Heart right ventricle (tissue), 16 donors: ENCODE data around the gene TRIM17. TPM values are rescaled to one million over a fixed set of nuclear protein-coding genes. Genes with fewer than 3 reads are reported as not detected.

Experiments used
- ATAC-seq, 8 donors: fragments of 200-7000 bp; cut with Tn5 transposase; one replicate each; pipeline ENCODE4 v1.9.1; 2020; ENCODE audit warnings: mild to moderate bottlenecking in 8 of 8, moderate library complexity in 8 of 8, moderate number of reproducible peaks in 1 of 8
- DNase-seq, 2 donors: peaks; one replicate each; pipeline ENCODE4 v3.0.0-alpha.2; 2020
- H3K27ac ChIP-seq, 10 donors: fragments of 200-600 bp; sonication (generic) in 2 of 10; one replicate each; pipeline versions ENCODE4 v1.5.0 to v1.8.0; 2020 to 2022; ENCODE audit warnings: mild to moderate bottlenecking in 3 of 10
- H3K27me3 ChIP-seq, 7 donors: fragments of 200-600 bp; one replicate each; pipeline ENCODE4 v1.8.0; 2021 to 2022; ENCODE audit warnings: mild to moderate bottlenecking in 2 of 7
- H3K36me3 ChIP-seq, 9 donors: fragments of 200-600 bp; sonication (generic) in 1 of 9; one replicate each; pipeline versions ENCODE4 v1.5.0 to v1.8.0; 2020 to 2022; ENCODE audit warnings: mild to moderate bottlenecking in 2 of 9
- H3K4me1 ChIP-seq, 9 donors: fragments of 200-600 bp; sonication (generic) in 1 of 9; one replicate each; pipeline versions ENCODE4 v1.5.0 to v1.8.0; 2020 to 2022; ENCODE audit warnings: mild to moderate bottlenecking in 4 of 9
- H3K4me3 ChIP-seq, 10 donors: fragments of 200-600 bp; sonication (generic) in 2 of 10; one replicate each; pipeline versions ENCODE4 v1.5.0 to v1.8.0; 2020 to 2022; ENCODE audit warnings: mild to moderate bottlenecking in 7 of 10, moderate library complexity in 2 of 10
- H3K9me3 ChIP-seq, 11 donors: fragments of 200-600 bp in 10 of 11; sonication (generic) in 2 of 11; one replicate each; pipeline versions ENCODE4 v1.5.0 to v1.8.0; 2013 to 2022; ENCODE audit warnings: mild to moderate bottlenecking in 2 of 11, control low read depth in 1 of 11, moderate library complexity in 1 of 11
- CTCF ChIP-seq, 9 donors: fragments of 200-600 bp; sonication (generic) in 2 of 9; IDR thresholded peaks; one replicate each; pipeline versions ENCODE4 v1.5.0 to v1.8.0; 2021 to 2022; ENCODE audit warnings: antibody characterized with exemption in 9 of 9, mild to moderate bottlenecking in 5 of 9, moderate library complexity in 1 of 9
- WGBS, 2 donors: extraction: QIAGEN DNeasy Blood & Tissue Kit; methylation state at CpG; one replicate each; pipeline ENCODE4 v1.1.7; 2013; ENCODE audit warnings: inconsistent platforms in 1 of 2; 5-methylcytosine and 5-hydroxymethylcytosine counted together
- intact Hi-C, 10 donors: fragments of 100-400 bp; cut with DNase I; formaldehyde crosslinking; loops; one replicate each; pipeline versions ENCODE4 v1.11.1 to v1.14.2; 2022
- polyA plus RNA-seq, 2 donors: library from polyadenylated mRNA; stranded (reverse); fragments of 200-250 nt; gene quantifications; one replicate each; pipeline ENCODE4 v1.2.3, GENCODE V29; 2013
- total RNA-seq, 10 donors: library from RNA; stranded (reverse); fragmentation: NEBNext Ultra II Directional in 3 of 10; extraction: Animal tissue kit (Norgen Biotek cat#: 25700) in 3 of 10; gene quantifications; one replicate each; pipeline versions ENCODE4 v1.2.1 to v1.2.4, GENCODE V29; 2021 to 2023
- donor health status: Arrhythmogenic right ventricular cardiomyopathy.
- donor health status: ischemic (EF 13 %, LVEDD 7.1; RV severe dilation, severe dysfunction).
- donor health status: healthy with polysubstance abuse.
- donor health status: DM: no; HTN: yes; CAD: no.
- donor health status: DM: no; HTN: no; CAD: no.
- donor health status: ischemic (EF 25% LVEDD 6.9; RV normal size, moderate dysfunction).
- donor health status: ischemic (EF 25% LVEDD 5.7; RV mildly dilated, moderate dysfunction).
- donor health status: healthy.
- donor health status: DM: yes; HTN: yes; CAD: no.
- donor health status: Ischemic cardiomyopathy.
- donor health status: ischemic (EF 35%, LVEDD 5.7; RV mildly dilated, moderate dysfunction).
- donor health status: nonischemic (EF 11% LVEDD 7.7; RV severe dilation, severe dysfunction).
- donor health status: DM: yes; HTN: yes; CAD: no.
- donor health status: PGD.
- donor health status: ischemic (EF 29% LVEDD 5.4; RV normal size, mild dysfunction).
- donor health status: nonischemic (EF 23%, LVEDD 6.1; RV moderate dilation, normal function).

TRIM17 gene
- total and polyA plus RNA-seq, 12 donors: 0.14 to 0.44 (median 0.34) TPM; not detected in 3

GRCh38 chr1:228367798-228368791 is 48.6 kb downstream of the TRIM17 start:
- ATAC-seq (peak in 4 of 8 donors; percentile 1 to 23 (median 22)), DNase-seq (peak; percentile 35 to 36)
- Histone ChIP-seq H3K36me3 (no peaks in the 10 kb centered on the region), H3K27me3 (no peaks in the 10 kb centered on the region), H3K27ac (peak overlapping the region; percentile 50 to 94 (median 84)), H3K9me3 (no peaks in the 10 kb centered on the region), H3K4me3 (peak overlapping the region in 8 of 10 donors; percentile 2 to 53 (median 30)), H3K4me1 (peaks cover 7 to 98% (median 43%) of the 10 kb centered on the region in 9 donors)
- 25 to 36% methylated on average over 25 of the region's 25 CpGs for WGBS, 2 donors
- intact Hi-C loops: no loop called here
- TF ChIP-seq CTCF (IDR thresholded peaks at IDR 0.05): no peak

- H3K4me3 ChIP-seq: peak overlapping the region in 6 of 10 donors; percentile 24 to 53 (median 38)
Measured at GRCh38 chr1:228366866-228367741, 49.6 kb downstream of the TRIM17 start.

GRCh38 chr1:228366062-228366865 is 50.4 kb downstream of the TRIM17 start:
- DNase-seq (peak; percentile 2 to 11), ATAC-seq (no peak)
- Histone ChIP-seq H3K9me3 (no peaks in the 10 kb centered on the region), H3K4me3 (no peak overlapping the region), H3K27ac (peak overlapping the region in 6 of 10 donors; percentile 30 to 94 (median 90)), H3K36me3 (no peaks in the 10 kb centered on the region), H3K27me3 (no peaks in the 10 kb centered on the region), H3K4me1 (peaks cover 7 to 91% (median 43%) of the 10 kb centered on the region in 9 donors)
- intact Hi-C loops: no loop called here
- WGBS, 2 donors: 87 to 89% methylated on average over 23 of the region's 23 CpGs
- TF ChIP-seq CTCF (IDR thresholded peaks at IDR 0.05): no peak

More at GRCh38 chr1:228366866-228367741, 49.6 kb downstream of the TRIM17 start:
- peaks cover 7 to 93% (median 43%) of the 10 kb centered on the region in 9 donors for H3K4me1 ChIP-seq
- H3K27me3 ChIP-seq: no peaks in the 10 kb centered on the region
- TF ChIP-seq CTCF (IDR thresholded peaks at IDR 0.05): no peak
- H3K9me3 ChIP-seq: no peaks in the 10 kb centered on the region
- no peak for ATAC-seq
- no peaks in the 10 kb centered on the region for H3K36me3 ChIP-seq
- 38 to 50% methylated on average over 22 to 24 of the region's 24 CpGs for WGBS, 2 donors
- H3K27ac ChIP-seq: peak overlapping the region in 8 of 10 donors; percentile 39 to 94 (median 90)
- peak; percentile 5 to 15 for DNase-seq
- intact Hi-C loops: no loop called here
